MCF 10A (cell line): ENCODE data around the gene HBQ1. TPM values are rescaled to one million over a fixed set of nuclear protein-coding genes. Genes with fewer than 3 reads are reported as not detected.
"Not testable (repeated sequence)": the region's sequence is repeated elsewhere in the genome, so short reads cannot be mapped to it uniquely, and the experiment has no call there.

Experiments
- BruUV-seq: library from RNA; stranded (reverse); fragments of 400-500 nt; replicated peaks from 2 replicates; lab custom pipeline; 2021; lab: Mats Ljungman, UMichigan
- CTCF ChIA-PET: fragments of 300-600 bp; sonication (Branson Sonifier 250); formaldehyde crosslinking; extraction: SDS; loops from one replicate; lab custom pipeline; 2021; ENCODE audit warnings: antibody characterized with exemption, inconsistent platforms; lab: Yijun Ruan, JAX
- POLR2A ChIA-PET: fragments of 300-600, 350-650 bp; sonication (Branson Sonifier 250); formaldehyde crosslinking; extraction: SDS; loops from one replicate; lab custom pipeline; 2020; ENCODE audit warnings: antibody characterized with exemption, inconsistent platforms; lab: Yijun Ruan, JAX
- DNase-seq: peaks from one replicate; pipeline ENCODE4 v3.0.0-alpha.2; 2018; ENCODE audit not compliant: unreplicated experiment
- H3K27ac Mint-ChIP-seq: one replicate; pipeline ENCODE4 v1.8.0; 2022; ENCODE audit warnings: mild to moderate bottlenecking, low read depth, mixed read lengths; ENCODE audit not compliant: unreplicated experiment
- H3K27me3 Mint-ChIP-seq: one replicate; pipeline ENCODE4 v1.8.0; 2022; ENCODE audit warnings: mixed read lengths; ENCODE audit not compliant: insufficient read depth, unreplicated experiment
- H3K36me3 Mint-ChIP-seq: one replicate; pipeline ENCODE4 v1.8.0; 2022; ENCODE audit warnings: mild to moderate bottlenecking, moderate library complexity, mixed read lengths; ENCODE audit not compliant: insufficient read depth, unreplicated experiment
- H3K4me1 Mint-ChIP-seq: one replicate; pipeline ENCODE4 v1.8.0; 2022; ENCODE audit warnings: mixed read lengths; ENCODE audit not compliant: insufficient read depth, unreplicated experiment
- H3K4me3 Mint-ChIP-seq: one replicate; pipeline ENCODE4 v1.8.0; 2022; ENCODE audit warnings: mild to moderate bottlenecking, moderate library complexity, mixed read lengths; ENCODE audit not compliant: unreplicated experiment
- H3K9me3 Mint-ChIP-seq: one replicate; pipeline ENCODE4 v1.8.0; 2022; ENCODE audit warnings: mixed read lengths; ENCODE audit not compliant: unreplicated experiment
- CTCF ChIP-seq: fragments of 200-600 bp; IDR thresholded peaks from one replicate; pipeline ENCODE4 v1.8.0; 2022; ENCODE audit warnings: antibody characterized with exemption, mild to moderate bottlenecking; ENCODE audit not compliant: unreplicated experiment
- intact Hi-C: fragments of 100-400 bp; cut with micrococcal nuclease; formaldehyde crosslinking; loops from 2 replicates; pipeline ENCODE4 v1.14.1; 2022
- total RNA-seq: library from RNA; stranded (reverse); gene quantifications from 2 replicates; pipeline ENCODE4 v1.2.3, GENCODE V29; 2022

The HBQ1 gene
- total RNA-seq, 1 experiment from 2014 or later = not detected

GRCh38 chr16:169014-169413 is 11.2 kb upstream of the HBQ1 start:
- no peak for TF ChIP-seq CTCF
- peaks cover 29% of the 10 kb centered on the region for H3K27me3 Mint-ChIP-seq
- H3K4me1 Mint-ChIP-seq = no peaks in the 10 kb centered on the region
- no peak overlapping the region for H3K27ac Mint-ChIP-seq
- no TSS peak for BruUV-seq
- intact Hi-C loops = no loop called here
- no peak for DNase-seq
- ChIA-PET POLR2A (interaction anchor here (0.6 kb wide), 1 partner anchor 198 kb away, joined by 3 read pairs; no protein-coding TSS in a partner anchor), CTCF (no interaction called here)
- H3K9me3 Mint-ChIP-seq = no peaks in the 10 kb centered on the region
- H3K36me3 Mint-ChIP-seq = no peaks in the 10 kb centered on the region
- no peak overlapping the region for H3K4me3 Mint-ChIP-seq

GRCh38 chr16:170088-170507 is 10.2 kb upstream of the HBQ1 start:
- H3K27ac Mint-ChIP-seq, BruUV-seq, intact Hi-C loops, POLR2A ChIA-PET, H3K4me1 Mint-ChIP-seq, H3K9me3 Mint-ChIP-seq, H3K36me3 Mint-ChIP-seq, H3K4me3 Mint-ChIP-seq: not testable (repeated sequence)
- CTCF ChIA-PET = interaction anchor here (0.6 to 0.8 kb wide), 2 partner anchors 11 to 12 kb away, joined by 3 to 5 read pairs; no protein-coding TSS in a partner anchor
- peaks cover 39% of the 10 kb centered on the region for H3K27me3 Mint-ChIP-seq
- peak; percentile 53 for DNase-seq

GRCh38 chr16:170788-171187 is 9.5 kb upstream of the HBQ1 start:
- intact Hi-C loops = no loop called here
- Mint-ChIP-seq H3K36me3 (no peaks in the 10 kb centered on the region), H3K27ac (no peak overlapping the region), H3K4me1 (no peaks in the 10 kb centered on the region), H3K4me3 (no peak overlapping the region), H3K27me3 (peaks cover 46% of the 10 kb centered on the region), H3K9me3 (no peaks in the 10 kb centered on the region)
- ChIA-PET POLR2A (no interaction called here), CTCF (interaction anchor here (0.6 to 0.8 kb wide), 3 partner anchors 11 to 64 kb away, joined by 3 to 5 read pairs (median 3); no protein-coding TSS in a partner anchor)
- BruUV-seq = no TSS peak
- no peak for DNase-seq
- TF ChIP-seq CTCF = no peak

GRCh38 chr16:172374-172941 is 7.8 kb upstream of the HBQ1 start, which contains the start of gene HBA2:
HBA2 (plus strand) TSS chr16:172876; CDS start chr16:172913, 37 bp downstream.
- DNase-seq, H3K4me3 Mint-ChIP-seq, H3K9me3 Mint-ChIP-seq, BruUV-seq, POLR2A ChIA-PET, H3K36me3 Mint-ChIP-seq, intact Hi-C loops, H3K4me1 Mint-ChIP-seq, CTCF ChIA-PET, H3K27ac Mint-ChIP-seq: not testable (repeated sequence)
- peaks cover 50% of the 10 kb centered on the region for H3K27me3 Mint-ChIP-seq

GRCh38 chr16:173211-173854 is 6.9 kb upstream of the HBQ1 start:
- H3K9me3 Mint-ChIP-seq, H3K36me3 Mint-ChIP-seq, DNase-seq, BruUV-seq, POLR2A ChIA-PET, CTCF ChIA-PET, H3K4me3 Mint-ChIP-seq, intact Hi-C loops, H3K4me1 Mint-ChIP-seq, H3K27ac Mint-ChIP-seq: not testable (repeated sequence)
- peaks cover 59% of the 10 kb centered on the region for H3K27me3 Mint-ChIP-seq

DNA sequence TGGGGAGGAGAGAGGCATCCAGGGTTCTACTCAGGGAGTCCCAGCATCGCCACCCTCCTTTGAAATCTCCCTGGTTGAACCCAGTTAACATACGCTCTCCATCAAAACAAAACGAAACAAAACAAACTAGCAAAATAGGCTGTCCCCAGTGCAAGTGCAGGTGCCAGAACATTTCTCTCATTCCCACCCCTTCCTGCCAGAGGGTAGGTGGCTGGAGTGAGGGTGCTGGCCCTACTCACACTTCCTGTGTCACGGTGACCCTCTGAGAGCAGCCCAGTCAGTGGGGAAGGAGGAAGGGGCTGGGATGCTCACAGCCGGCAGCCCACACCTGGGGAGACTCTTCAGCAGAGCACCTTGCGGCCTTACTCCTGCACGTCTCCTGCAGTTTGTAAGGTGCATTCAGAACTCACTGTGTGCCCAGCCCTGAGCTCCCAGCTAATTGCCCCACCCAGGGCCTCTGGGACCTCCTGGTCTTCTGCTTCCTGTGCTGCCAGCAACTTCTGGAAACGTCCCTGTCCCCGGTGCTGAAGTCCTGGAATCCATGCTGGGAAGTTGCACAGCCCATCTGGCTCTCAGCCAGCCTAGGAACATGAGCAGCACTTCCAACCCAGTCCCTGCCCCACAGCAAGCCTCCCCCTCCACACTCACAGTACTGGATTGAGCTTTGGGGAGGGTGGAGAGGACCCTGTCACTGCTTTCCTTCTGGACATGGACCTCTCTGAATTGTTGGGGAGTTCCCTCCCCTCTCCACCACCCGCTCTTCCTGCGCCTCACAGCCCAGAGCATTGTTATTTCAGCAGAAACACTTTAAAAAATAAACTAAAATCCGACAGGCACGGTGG is 6.1 kb upstream of the HBQ1 start:
- H3K27ac Mint-ChIP-seq, H3K4me1 Mint-ChIP-seq, H3K9me3 Mint-ChIP-seq, BruUV-seq, intact Hi-C loops, H3K4me3 Mint-ChIP-seq, H3K36me3 Mint-ChIP-seq: not testable (repeated sequence)
- H3K27me3 Mint-ChIP-seq = peaks cover 59% of the 10 kb centered on the region
- peak; percentile 47 for DNase-seq
- CTCF ChIA-PET = interaction anchor here (1.0 kb wide), 1 partner anchor 77 kb away, joined by 3 read pairs; no protein-coding TSS in a partner anchor
- POLR2A ChIA-PET = interaction anchor here (0.9 kb wide), 1 partner anchor 14 kb away, joined by 3 read pairs; no protein-coding TSS in a partner anchor
